Epithelial cell of alveolus of lung (primary cell): ENCODE results near the gene USP43. TPM values are rescaled to one million over a fixed set of nuclear protein-coding genes. Genes with fewer than 3 reads are reported as not detected.

Experiments used
- total RNA-seq: library from RNA; depleted of rRNA; stranded (reverse); fragments of >200 nt; gene quantifications from 2 replicates; pipeline ENCODE4 v1.2.1, GENCODE V29; 2015

USP43 gene, protein sequence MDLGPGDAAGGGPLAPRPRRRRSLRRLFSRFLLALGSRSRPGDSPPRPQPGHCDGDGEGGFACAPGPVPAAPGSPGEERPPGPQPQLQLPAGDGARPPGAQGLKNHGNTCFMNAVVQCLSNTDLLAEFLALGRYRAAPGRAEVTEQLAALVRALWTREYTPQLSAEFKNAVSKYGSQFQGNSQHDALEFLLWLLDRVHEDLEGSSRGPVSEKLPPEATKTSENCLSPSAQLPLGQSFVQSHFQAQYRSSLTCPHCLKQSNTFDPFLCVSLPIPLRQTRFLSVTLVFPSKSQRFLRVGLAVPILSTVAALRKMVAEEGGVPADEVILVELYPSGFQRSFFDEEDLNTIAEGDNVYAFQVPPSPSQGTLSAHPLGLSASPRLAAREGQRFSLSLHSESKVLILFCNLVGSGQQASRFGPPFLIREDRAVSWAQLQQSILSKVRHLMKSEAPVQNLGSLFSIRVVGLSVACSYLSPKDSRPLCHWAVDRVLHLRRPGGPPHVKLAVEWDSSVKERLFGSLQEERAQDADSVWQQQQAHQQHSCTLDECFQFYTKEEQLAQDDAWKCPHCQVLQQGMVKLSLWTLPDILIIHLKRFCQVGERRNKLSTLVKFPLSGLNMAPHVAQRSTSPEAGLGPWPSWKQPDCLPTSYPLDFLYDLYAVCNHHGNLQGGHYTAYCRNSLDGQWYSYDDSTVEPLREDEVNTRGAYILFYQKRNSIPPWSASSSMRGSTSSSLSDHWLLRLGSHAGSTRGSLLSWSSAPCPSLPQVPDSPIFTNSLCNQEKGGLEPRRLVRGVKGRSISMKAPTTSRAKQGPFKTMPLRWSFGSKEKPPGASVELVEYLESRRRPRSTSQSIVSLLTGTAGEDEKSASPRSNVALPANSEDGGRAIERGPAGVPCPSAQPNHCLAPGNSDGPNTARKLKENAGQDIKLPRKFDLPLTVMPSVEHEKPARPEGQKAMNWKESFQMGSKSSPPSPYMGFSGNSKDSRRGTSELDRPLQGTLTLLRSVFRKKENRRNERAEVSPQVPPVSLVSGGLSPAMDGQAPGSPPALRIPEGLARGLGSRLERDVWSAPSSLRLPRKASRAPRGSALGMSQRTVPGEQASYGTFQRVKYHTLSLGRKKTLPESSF
- 0.08 and 0.91 TPM in 2 replicates for total RNA-seq

DNA sequence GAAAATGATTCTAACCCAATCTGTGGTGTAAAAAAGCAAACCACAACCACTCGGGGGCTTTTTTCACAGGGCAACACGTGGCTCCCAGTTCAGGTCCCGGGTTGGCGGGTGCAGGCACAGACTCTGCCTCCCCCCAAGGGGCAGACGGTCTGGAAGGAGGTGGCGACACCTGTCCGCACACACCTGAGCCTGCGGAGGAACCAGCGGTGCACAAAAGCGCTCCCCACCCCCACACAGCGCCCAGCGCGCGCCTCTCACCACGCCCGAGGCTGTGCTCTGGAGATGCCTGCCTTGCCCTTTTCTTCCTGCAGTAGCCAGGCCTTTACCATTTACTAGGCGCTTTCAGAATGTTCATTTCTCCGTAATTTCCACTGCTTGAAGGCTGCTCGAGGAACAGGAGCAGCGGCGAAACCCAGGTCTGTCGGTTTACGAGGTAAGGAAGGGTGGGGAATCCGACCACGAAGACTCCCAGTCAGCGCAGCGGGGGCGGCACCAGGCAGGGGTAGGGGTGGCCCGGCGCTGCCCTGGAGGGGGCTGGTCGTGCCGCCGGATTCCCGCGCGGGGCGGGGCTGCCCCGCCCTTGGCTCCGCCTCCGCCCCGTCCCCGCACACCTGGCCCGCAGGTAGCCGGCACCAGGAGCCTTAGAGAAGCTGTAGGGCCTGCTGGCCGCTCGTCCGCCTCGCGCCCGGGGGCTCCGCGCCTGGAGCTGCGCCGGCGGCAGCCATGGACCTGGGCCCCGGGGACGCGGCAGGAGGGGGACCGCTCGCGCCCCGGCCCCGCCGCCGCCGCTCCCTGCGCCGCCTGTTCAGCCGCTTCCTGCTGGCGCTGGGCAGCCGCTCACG, at the start of gene USP43:
Gene USP43 (plus strand): TSS at position 608 of the 842 bp plus-strand sequence. CDS start 116 bp downstream, at position 724.

Other genes with a start within 250 kb of the USP43 start
- gene STX8, start 69.7 kb upstream of the USP43 start, total RNA-seq, result 62.4 and 122 TPM in 2 replicates
- gene CFAP52, start 68.9 kb upstream of the USP43 start, total RNA-seq, result not detected in 2 replicates
- not detected in 2 replicates for gene DHRS7C, start 146.1 kb downstream of the USP43 start, total RNA-seq
- not detected in 2 replicates for gene GSG1L2, start 176.6 kb downstream of the USP43 start, total RNA-seq
- gene GLP2R, start 180.4 kb downstream of the USP43 start, total RNA-seq, result under 0.01 TPM in 1 of 2 replicates, not detected in the other